NCI-H69 (cell line): ENCODE measurements around the gene CRBN.

Source experiments
- DNase-seq: peaks from one replicate; lab custom pipeline; 2025; lab: John Stamatoyannopoulos, UW

Gene CRBN

GRCh38 chr3:3179407-3180094 lies at the start of gene CRBN:
Gene CRBN, minus strand, starts transcription at chr3:3179691. Its CDS starts 4 bp downstream, at chr3:3179687.
- peak; percentile 86 for DNase-seq

- DNase-seq, result no peak
These were observed 48.1 kb upstream of the CRBN start for GRCh38 chr3:3227640-3228039.

- no peak for DNase-seq
These were observed 42.0 kb upstream of the CRBN start for GRCh38 chr3:3221528-3221927.

- no peak for DNase-seq
These were observed 36.9 kb upstream of the CRBN start for GRCh38 chr3:3216401-3216800.

- DNase-seq, result no peak
These were observed 33.4 kb upstream of the CRBN start for GRCh38 chr3:3212781-3213440.

GRCh38 chr3:3209714-3210113 lies 30.2 kb upstream of the CRBN start:
- no peak for DNase-seq

GRCh38 chr3:3209057-3209456 lies 29.6 kb upstream of the CRBN start:
- no peak for DNase-seq

GRCh38 chr3:3201611-3202010 lies 22.1 kb upstream of the CRBN start:
- DNase-seq, result no peak

GRCh38 chr3:3200632-3201212 lies 21.2 kb upstream of the CRBN start:
- peak; percentile 71 for DNase-seq

- DNase-seq, result no peak
These were observed 19.8 kb upstream of the CRBN start for GRCh38 chr3:3199306-3199705.

GRCh38 chr3:3196148-3196861 lies 16.8 kb upstream of the CRBN start:
- peak; percentile 10 for DNase-seq

- no peak for DNase-seq
These were observed 15.4 kb upstream of the CRBN start for GRCh38 chr3:3194861-3195260.

- no peak for DNase-seq
These were observed 12.8 kb upstream of the CRBN start for GRCh38 chr3:3192286-3192675.

- DNase-seq, result no peak
These were observed 12.3 kb upstream of the CRBN start for GRCh38 chr3:3191675-3192285.

- DNase-seq, result no peak
These were observed 10.5 kb upstream of the CRBN start for GRCh38 chr3:3189961-3190360.

- no peak for DNase-seq
These were observed 9.7 kb upstream of the CRBN start for GRCh38 chr3:3189102-3189727.

- no peak for DNase-seq
These were observed 5.4 kb upstream of the CRBN start for GRCh38 chr3:3184876-3185275.

GRCh38 chr3:3180456-3180855 lies 965 bp upstream of the CRBN start:
- no peak for DNase-seq

- DNase-seq, result peak; percentile 24
These were observed 778 bp downstream of the CRBN start for GRCh38 chr3:3178498-3179328.

GRCh38 chr3:3177861-3178497 lies 1.5 kb downstream of the CRBN start:
- no peak for DNase-seq

- no peak for DNase-seq
These were observed 6.9 kb downstream of the CRBN start for GRCh38 chr3:3172627-3173026.
